ENCODE data around the gene CCDC60. TPM values are rescaled to one million over a fixed set of nuclear protein-coding genes. Genes with fewer than 3 reads are reported as not detected.

The CCDC60 gene
- total and polyA plus RNA-seq, 10 donors, result not detected

- H3K36me3 ChIP-seq, result no peaks in the 10 kb centered on the region
- no peak overlapping the region for H3K4me3 ChIP-seq
- H3K27me3 ChIP-seq (replicated peaks in 1 of 7), result peaks cover 0 to 3% (median 0%) of the 10 kb centered on the region in 7 donors
- H3K9me3 ChIP-seq, result no peaks in the 10 kb centered on the region
- intact Hi-C loops (cut with DNase I; ENCODE audit: low total_unique reads), result no loop called here
- H3K4me1 ChIP-seq, result peaks cover 0 to 6% (median 0%) of the 10 kb centered on the region in 6 donors
- DNase-seq, result no peak
- WGBS, 5 donors, result 63 to 76% (median 71%) methylated on average over 6 of the region's 6 CpGs
- TF ChIP-seq CTCF (IDR thresholded peaks at IDR 0.05 in 8 of 11, conservative IDR thresholded peaks at IDR 0.05 in 3 of 11), result no peak
- TF ChIP-seq POLR2A (IDR thresholded peaks at IDR 0.05), result no peak
- no peak for TF ChIP-seq POLR2AphosphoS5 (IDR thresholded peaks at IDR 0.05)
- H3K27ac ChIP-seq, result no peak overlapping the region
Measured at GRCh38 chr12:119570771-119571170, 236.2 kb downstream of the CCDC60 start.

GRCh38 chr12:119573086-119573485 lies 238.6 kb downstream of the CCDC60 start:
- TF ChIP-seq CTCF (IDR thresholded peaks at IDR 0.05 in 8 of 11, conservative IDR thresholded peaks at IDR 0.05 in 3 of 11), result no peak
- TF ChIP-seq POLR2AphosphoS5 (IDR thresholded peaks at IDR 0.05), result no peak
- TF ChIP-seq POLR2A (IDR thresholded peaks at IDR 0.05), result no peak
- DNase-seq, result no peak
- Histone ChIP-seq H3K27me3 (replicated peaks in 1 of 7) (peaks cover 0 to 3% (median 0%) of the 10 kb centered on the region in 7 donors), H3K4me1 (peaks cover 0 to 6% (median 0%) of the 10 kb centered on the region in 6 donors), H3K9me3 (no peaks in the 10 kb centered on the region), H3K36me3 (no peaks in the 10 kb centered on the region), H3K27ac (no peak overlapping the region), H3K4me3 (no peak overlapping the region)
- intact Hi-C loops (cut with DNase I; ENCODE audit: low total_unique reads), result no loop called here
- 76 to 89% (median 87%) methylated on average over 1 of the region's 1 CpG for WGBS, 5 donors

- TF ChIP-seq CTCF (IDR thresholded peaks at IDR 0.05 in 8 of 11, conservative IDR thresholded peaks at IDR 0.05 in 3 of 11) (no peak), POLR2AphosphoS5 (IDR thresholded peaks at IDR 0.05) (no peak), POLR2A (IDR thresholded peaks at IDR 0.05) (no peak)
- no peak overlapping the region for H3K27ac ChIP-seq
- peaks cover 0 to 3% (median 0%) of the 10 kb centered on the region in 7 donors for H3K27me3 ChIP-seq (replicated peaks in 1 of 7)
- H3K4me3 ChIP-seq, result no peak overlapping the region
- H3K36me3 ChIP-seq, result no peaks in the 10 kb centered on the region
- 88 to 97% (median 92%) methylated on average over 1 of the region's 1 CpG for WGBS, 5 donors
- no peak for DNase-seq
- peaks cover 0 to 6% (median 0%) of the 10 kb centered on the region in 6 donors for H3K4me1 ChIP-seq
- intact Hi-C loops (cut with DNase I; ENCODE audit: low total_unique reads), result no loop called here
- H3K9me3 ChIP-seq, result no peaks in the 10 kb centered on the region
Measured at GRCh38 chr12:119574255-119574654, 239.7 kb downstream of the CCDC60 start.

- Histone ChIP-seq H3K4me3 (no peak overlapping the region), H3K36me3 (no peaks in the 10 kb centered on the region), H3K9me3 (no peaks in the 10 kb centered on the region), H3K27me3 (replicated peaks in 1 of 7) (no peaks in the 10 kb centered on the region), H3K27ac (no peak overlapping the region), H3K4me1 (peaks cover 0 to 6% (median 0%) of the 10 kb centered on the region in 6 donors)
- DNase-seq, result no peak
- TF ChIP-seq POLR2AphosphoS5 (IDR thresholded peaks at IDR 0.05) (no peak), CTCF (IDR thresholded peaks at IDR 0.05 in 8 of 11, conservative IDR thresholded peaks at IDR 0.05 in 3 of 11) (no peak), POLR2A (IDR thresholded peaks at IDR 0.05) (no peak)
- 69 to 75% (median 74%) methylated on average over 8 of the region's 8 CpGs for WGBS, 5 donors
- intact Hi-C loops (cut with DNase I; ENCODE audit: low total_unique reads), result no loop called here
Measured at GRCh38 chr12:119576118-119576810, 241.7 kb downstream of the CCDC60 start.
